ENCODE results near the gene C6orf136. TPM values are rescaled to one million over a fixed set of nuclear protein-coding genes. Genes with fewer than 3 reads are reported as not detected.

C6orf136 gene
- total and polyA plus RNA-seq, 7 donors = 7.8 to 60.8 (median 36.7) TPM

DNA sequence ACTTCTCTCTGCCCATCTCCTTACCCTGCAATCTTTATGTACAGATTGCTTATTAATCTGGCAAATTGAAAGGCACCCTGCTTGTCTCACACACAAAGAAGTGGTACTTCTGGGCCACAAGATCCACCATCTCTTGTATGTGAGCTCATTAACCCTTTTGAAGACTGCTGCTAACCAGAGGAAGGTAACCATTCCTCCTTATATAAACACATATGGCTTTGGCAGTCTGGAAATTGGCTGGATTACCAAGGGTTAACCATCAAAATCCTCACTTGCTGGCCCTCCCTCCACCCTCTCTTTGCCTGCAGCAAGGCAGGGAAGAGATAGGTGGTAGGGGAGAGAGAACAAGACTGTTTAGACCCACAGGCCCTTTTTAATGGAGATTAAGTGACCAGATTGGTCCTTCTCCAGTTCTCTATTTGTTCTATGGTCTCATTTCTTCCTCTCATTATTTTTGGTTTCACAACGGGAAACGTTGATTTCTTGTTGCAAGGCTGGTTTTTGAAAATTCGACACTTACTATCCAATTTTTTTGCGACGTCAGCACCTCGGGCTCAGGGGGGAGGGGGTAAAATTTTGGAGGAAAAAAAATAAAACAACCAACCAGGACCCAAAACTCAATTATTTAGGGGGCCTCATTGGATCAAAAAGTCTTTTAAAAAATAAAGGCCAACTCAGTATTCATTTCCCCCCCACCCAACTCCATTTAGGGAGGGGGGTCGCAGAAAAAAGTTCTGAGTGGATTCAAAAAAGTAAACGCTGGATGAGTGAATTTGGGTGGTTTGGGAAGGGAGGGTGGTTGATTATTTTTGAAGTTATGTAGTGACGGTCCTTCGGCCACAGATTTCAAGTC lies 30.7 kb upstream of the C6orf136 start:
- TF ChIP-seq POLR2AphosphoS5 (IDR thresholded peaks at IDR 0.05) (peak; percentile 13 to 81 (median 62)), EP300 (IDR thresholded peaks at IDR 0.05) (no peak), POLR2A (IDR thresholded peaks at IDR 0.05) (peak; percentile 18 to 53)
- TF ChIP-seq, protein P1, sequence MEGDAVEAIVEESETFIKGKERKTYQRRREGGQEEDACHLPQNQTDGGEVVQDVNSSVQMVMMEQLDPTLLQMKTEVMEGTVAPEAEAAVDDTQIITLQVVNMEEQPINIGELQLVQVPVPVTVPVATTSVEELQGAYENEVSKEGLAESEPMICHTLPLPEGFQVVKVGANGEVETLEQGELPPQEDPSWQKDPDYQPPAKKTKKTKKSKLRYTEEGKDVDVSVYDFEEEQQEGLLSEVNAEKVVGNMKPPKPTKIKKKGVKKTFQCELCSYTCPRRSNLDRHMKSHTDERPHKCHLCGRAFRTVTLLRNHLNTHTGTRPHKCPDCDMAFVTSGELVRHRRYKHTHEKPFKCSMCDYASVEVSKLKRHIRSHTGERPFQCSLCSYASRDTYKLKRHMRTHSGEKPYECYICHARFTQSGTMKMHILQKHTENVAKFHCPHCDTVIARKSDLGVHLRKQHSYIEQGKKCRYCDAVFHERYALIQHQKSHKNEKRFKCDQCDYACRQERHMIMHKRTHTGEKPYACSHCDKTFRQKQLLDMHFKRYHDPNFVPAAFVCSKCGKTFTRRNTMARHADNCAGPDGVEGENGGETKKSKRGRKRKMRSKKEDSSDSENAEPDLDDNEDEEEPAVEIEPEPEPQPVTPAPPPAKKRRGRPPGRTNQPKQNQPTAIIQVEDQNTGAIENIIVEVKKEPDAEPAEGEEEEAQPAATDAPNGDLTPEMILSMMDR (IDR thresholded peaks at IDR 0.05) = no peak
- Histone ChIP-seq H3K36me3 (peaks cover 15 to 27% (median 22%) of the 10 kb centered on the region in 4 donors), H3K4me1 (peaks cover 0 to 49% (median 46%) of the 10 kb centered on the region in 4 donors), H3K9me3 (no peaks in the 10 kb centered on the region), H3K4me3 (peak overlapping the region; percentile 59 to 79 (median 72)), H3K27me3 (no peaks in the 10 kb centered on the region), H3K27ac (peak overlapping the region; percentile 89 to 98 (median 95))
- intact Hi-C loops (cut with DNase I) = loop anchor here (1.0 to 10.0 kb wide), 4 partner anchors 71 to 1209 kb away; partner anchors contain the start of genes FLOT1, HSPA1B, IER3 and PPP1R18
- WGBS, 2 donors = 0% methylated on average over 10 of the region's 10 CpGs
- peak; percentile 69 for DNase-seq

DNA sequence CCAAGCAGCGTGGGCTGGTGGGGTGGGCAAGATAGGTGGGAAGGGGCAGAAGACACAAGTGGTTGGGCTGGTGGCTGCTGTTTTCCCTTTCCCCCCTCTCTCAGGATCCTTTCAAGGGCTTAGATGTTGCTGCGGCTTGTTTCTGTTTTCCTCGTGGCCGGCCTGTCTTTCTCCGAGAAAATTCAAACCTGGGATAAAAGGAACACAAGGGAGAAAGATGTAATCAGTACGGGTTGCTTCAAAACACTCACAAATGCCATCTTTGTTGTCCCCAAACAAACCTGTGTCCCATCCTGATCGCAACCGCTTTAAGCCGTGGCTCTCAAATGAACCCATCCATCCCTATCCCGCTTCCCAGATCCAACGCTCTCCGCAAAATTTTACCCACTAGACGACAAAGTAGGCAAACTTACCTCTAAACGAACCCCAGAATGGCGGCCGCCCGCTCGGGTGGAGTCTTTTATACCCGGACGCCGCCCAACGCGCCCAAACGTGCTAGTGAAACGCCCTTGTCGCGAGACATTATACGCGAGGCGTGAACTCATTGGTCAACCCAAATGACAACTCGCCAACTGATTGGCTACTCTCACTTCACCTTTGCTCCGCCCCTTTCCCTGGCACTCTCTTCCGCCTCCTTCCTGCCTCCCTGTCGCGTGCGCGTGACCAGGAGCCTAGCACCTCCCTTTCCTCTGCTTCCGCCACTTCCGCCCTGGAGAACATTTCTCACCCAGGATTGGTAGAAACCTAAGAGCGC lies 29.9 kb upstream of the C6orf136 start, which contains the start of gene PPP1R10:
PPP1R10 (minus strand) TSS at position 433 of the 754 bp plus-strand sequence. CDS start 7,299 bp downstream, outside the sequence.
- peaks cover 0 to 41% (median 39%) of the 10 kb centered on the region in 4 donors for H3K4me1 ChIP-seq
- intact Hi-C loops (cut with DNase I) = loop anchor here (2.0 to 10.0 kb wide), 3 partner anchors 70 to 1208 kb away; partner anchors contain the start of genes FLOT1, HSPA1B, IER3 and PPP1R18
- TF ChIP-seq POLR2AphosphoS5 (IDR thresholded peaks at IDR 0.05) = peak; percentile 100
- TF ChIP-seq, protein P1 (IDR thresholded peaks at IDR 0.05) = no peak
- peak; percentile 100 for TF ChIP-seq POLR2A (IDR thresholded peaks at IDR 0.05)
- H3K4me3 ChIP-seq = peak within 1 kb of the TSS; percentile 59 to 79 (median 72)
- peaks cover 15 to 35% (median 28%) of the 10 kb centered on the region in 4 donors for H3K36me3 ChIP-seq
- no peaks in the 10 kb centered on the region for H3K27me3 ChIP-seq
- H3K9me3 ChIP-seq = no peaks in the 10 kb centered on the region
- H3K27ac ChIP-seq = peak within 1 kb of the TSS; percentile 89 to 98 (median 95)
- 0% methylated on average over 40 of the region's 40 CpGs for WGBS, 2 donors
- peak; percentile 100 for DNase-seq

DNA sequence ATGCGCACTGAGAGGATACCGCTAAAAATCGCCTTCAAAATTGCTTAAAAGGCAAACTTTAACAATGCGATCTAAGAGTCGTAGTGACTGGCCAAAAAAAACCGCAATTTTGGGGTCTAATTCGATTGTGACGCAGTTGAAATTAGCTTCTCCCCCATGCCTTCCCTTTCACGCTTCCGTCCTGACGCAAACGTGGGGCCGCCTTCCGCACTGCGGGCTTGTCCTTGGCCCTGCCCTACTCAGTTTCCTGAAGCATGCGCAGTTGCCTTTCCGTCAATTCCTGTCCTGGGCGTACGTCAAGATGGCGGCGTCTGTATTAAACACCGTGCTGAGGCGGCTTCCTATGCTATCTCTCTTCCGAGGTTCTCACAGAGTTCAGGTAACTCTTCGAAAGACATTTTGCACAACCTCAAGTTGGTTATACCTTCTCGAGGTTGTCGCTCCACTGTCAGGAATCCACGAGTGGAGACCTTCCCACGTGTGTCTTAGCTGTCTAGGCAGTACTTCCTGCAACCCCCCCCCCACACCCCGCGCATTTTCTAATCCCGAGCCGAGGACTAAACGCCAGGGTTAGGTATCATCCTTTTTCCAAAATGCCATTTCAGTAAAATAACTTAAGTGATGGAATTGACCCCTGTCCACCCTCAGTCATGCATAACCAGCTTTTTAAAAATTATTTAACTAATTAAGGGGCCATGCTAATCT lies 29.2 kb upstream of the C6orf136 start, which contains the start of gene MRPS18B:
MRPS18B (plus strand) TSS at position 276 of the 705 bp plus-strand sequence; CDS start at position 302, 26 bp downstream.
- Histone ChIP-seq H3K4me1 (peaks cover 0 to 34% (median 32%) of the 10 kb centered on the region in 4 donors), H3K27ac (peak within 1 kb of the TSS; percentile 89 to 98 (median 95)), H3K36me3 (peaks cover 15 to 43% (median 29%) of the 10 kb centered on the region in 4 donors), H3K9me3 (no peaks in the 10 kb centered on the region), H3K4me3 (peak within 1 kb of the TSS; percentile 59 to 79 (median 72)), H3K27me3 (no peaks in the 10 kb centered on the region)
- 0% methylated on average over 34 of the region's 34 CpGs for WGBS, 2 donors
- intact Hi-C loops (cut with DNase I) = loop anchor here (2.0 to 10.0 kb wide), 4 partner anchors 55 to 1207 kb away; partner anchors contain the start of genes DHX16, FLOT1, HSPA1B and IER3
- peak; percentile 99 for DNase-seq
- TF ChIP-seq POLR2A (IDR thresholded peaks at IDR 0.05) (peak; percentile 75 to 83), EP300 (IDR thresholded peaks at IDR 0.05) (peak in 1 of 4 donors; percentile 34), POLR2AphosphoS5 (IDR thresholded peaks at IDR 0.05) (peak; percentile 81 to 94 (median 91))
- TF ChIP-seq, protein P1 (IDR thresholded peaks at IDR 0.05) = no peak

Measured in sigmoid colon (tissue), 7 donors.